ENCODE results near the gene ANKS1B. TPM values are rescaled to one million over a fixed set of nuclear protein-coding genes. Genes with fewer than 3 reads are reported as not detected.
"Not testable (repeated sequence)": the region's sequence is repeated elsewhere in the genome, so short reads cannot be mapped to it uniquely, and the experiment has no call there.

Gene ANKS1B
- total RNA-seq, 4 donors from 2014 or later, result 34.5 to 81.9 (median 71.1) TPM

DNA sequence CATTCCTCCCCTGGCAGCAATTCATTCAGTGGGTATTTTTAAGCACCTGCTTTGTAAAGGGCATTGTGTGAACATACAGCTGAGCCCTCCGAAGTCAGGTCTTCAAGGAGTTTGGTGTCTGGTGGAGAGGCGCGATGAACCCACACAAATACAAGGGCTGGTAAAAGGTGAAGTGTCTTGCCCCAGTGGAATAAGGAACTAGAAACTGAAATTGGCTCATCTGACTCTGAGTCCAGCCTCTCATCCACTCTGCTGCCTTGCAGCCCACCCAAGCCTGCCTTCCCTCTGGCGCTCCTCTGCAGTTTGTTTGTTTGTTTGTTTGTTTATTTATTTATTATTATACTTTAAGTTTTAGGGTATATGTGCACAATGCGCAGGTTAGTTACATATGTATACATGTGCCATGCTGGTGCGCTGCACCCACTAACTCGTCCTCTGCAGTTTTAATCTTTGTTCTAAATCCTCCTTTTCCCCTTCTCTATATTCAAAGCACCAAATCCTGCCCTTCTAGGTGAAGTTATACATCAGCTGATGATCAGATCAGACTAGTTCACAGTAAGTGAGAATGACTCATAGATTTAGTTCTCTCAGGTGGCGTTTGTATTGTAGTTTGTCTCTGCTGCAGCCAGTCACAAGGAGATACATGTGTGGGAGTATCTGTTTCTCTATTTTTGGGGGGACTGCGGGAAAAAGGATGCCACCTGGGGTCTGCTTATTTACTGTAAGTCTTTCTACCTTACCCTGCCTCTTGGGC lies 945.2 kb downstream of the ANKS1B start:
- no peak overlapping the region for H3K27ac ChIP-seq
- H3K4me3 ChIP-seq (replicated peaks in 1 of 3), result no peak overlapping the region
- no peaks in the 10 kb centered on the region for H3K4me1 ChIP-seq
- no peaks in the 10 kb centered on the region for H3K9me3 ChIP-seq
- DNase-seq, result no peak
- intact Hi-C loops (cut with DNase I), result loop anchor here (10.0 kb wide), 1 partner anchor 725 kb away; no protein-coding TSS in a partner anchor
- TF ChIP-seq, protein P1, sequence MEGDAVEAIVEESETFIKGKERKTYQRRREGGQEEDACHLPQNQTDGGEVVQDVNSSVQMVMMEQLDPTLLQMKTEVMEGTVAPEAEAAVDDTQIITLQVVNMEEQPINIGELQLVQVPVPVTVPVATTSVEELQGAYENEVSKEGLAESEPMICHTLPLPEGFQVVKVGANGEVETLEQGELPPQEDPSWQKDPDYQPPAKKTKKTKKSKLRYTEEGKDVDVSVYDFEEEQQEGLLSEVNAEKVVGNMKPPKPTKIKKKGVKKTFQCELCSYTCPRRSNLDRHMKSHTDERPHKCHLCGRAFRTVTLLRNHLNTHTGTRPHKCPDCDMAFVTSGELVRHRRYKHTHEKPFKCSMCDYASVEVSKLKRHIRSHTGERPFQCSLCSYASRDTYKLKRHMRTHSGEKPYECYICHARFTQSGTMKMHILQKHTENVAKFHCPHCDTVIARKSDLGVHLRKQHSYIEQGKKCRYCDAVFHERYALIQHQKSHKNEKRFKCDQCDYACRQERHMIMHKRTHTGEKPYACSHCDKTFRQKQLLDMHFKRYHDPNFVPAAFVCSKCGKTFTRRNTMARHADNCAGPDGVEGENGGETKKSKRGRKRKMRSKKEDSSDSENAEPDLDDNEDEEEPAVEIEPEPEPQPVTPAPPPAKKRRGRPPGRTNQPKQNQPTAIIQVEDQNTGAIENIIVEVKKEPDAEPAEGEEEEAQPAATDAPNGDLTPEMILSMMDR (IDR thresholded peaks at IDR 0.05), result no peak
- TF ChIP-seq POLR2A (IDR thresholded peaks at IDR 0.05), result no peak
- WGBS, 2 donors, result 94 to 95% methylated on average over 9 of the region's 9 CpGs
- no peaks in the 10 kb centered on the region for H3K36me3 ChIP-seq
- H3K27me3 ChIP-seq, result no peaks in the 10 kb centered on the region

GRCh38 chr12:99036566-99036965 lies 948.2 kb downstream of the ANKS1B start:
- no peaks in the 10 kb centered on the region for H3K9me3 ChIP-seq
- no peaks in the 10 kb centered on the region for H3K27me3 ChIP-seq
- H3K36me3 ChIP-seq, result no peaks in the 10 kb centered on the region
- H3K4me3 ChIP-seq (replicated peaks in 1 of 3), result no peak overlapping the region
- H3K4me1 ChIP-seq, result no peaks in the 10 kb centered on the region
- DNase-seq, result no peak
- no peak overlapping the region for H3K27ac ChIP-seq
- intact Hi-C loops (cut with DNase I), result no loop called here
- TF ChIP-seq, protein P1 (IDR thresholded peaks at IDR 0.05), result no peak
- no peak for TF ChIP-seq POLR2A (IDR thresholded peaks at IDR 0.05)

- Histone ChIP-seq H3K27ac (no peak overlapping the region), H3K4me3 (replicated peaks in 1 of 3) (no peak overlapping the region), H3K9me3 (no peaks in the 10 kb centered on the region), H3K4me1 (no peaks in the 10 kb centered on the region), H3K27me3 (no peaks in the 10 kb centered on the region), H3K36me3 (no peaks in the 10 kb centered on the region)
- intact Hi-C loops (cut with DNase I), result no loop called here
- WGBS, 2 donors, result 53 to 58% methylated on average over 5 of the region's 5 CpGs
- no peak for DNase-seq
- no peak for TF ChIP-seq POLR2A (IDR thresholded peaks at IDR 0.05)
- TF ChIP-seq, protein P1 (IDR thresholded peaks at IDR 0.05), result no peak
Observed at GRCh38 chr12:99035803-99036202, 948.9 kb downstream of the ANKS1B start.

DNA sequence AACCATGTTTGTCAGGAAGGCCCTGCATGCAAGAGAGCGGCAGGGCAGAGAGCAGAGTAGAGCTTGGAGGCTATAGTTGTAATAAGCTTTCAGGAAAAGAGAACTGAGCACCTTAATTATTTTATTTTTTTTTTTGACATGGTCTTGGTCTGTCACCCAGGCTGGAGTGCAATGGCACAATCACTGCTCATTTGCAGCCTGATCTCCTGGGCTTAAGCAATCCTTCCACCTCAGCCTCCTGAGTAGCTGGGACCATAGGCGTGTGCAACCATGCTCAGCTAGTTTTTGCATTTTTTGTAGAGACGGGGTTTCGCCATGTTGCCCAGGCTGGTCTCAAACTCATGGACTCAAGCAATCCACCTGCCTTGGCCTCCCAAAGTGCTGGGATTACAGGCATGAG lies 950.5 kb downstream of the ANKS1B start:
- H3K4me1 ChIP-seq, H3K27ac ChIP-seq: not testable (repeated sequence)
- WGBS, 2 donors, result 95 to 98% methylated on average over 4 of the region's 4 CpGs

GRCh38 chr12:99029511-99030271 lies 955.0 kb downstream of the ANKS1B start:
- TF ChIP-seq, protein P1 (IDR thresholded peaks at IDR 0.05), result no peak
- TF ChIP-seq POLR2A (IDR thresholded peaks at IDR 0.05), result no peak
- WGBS, 2 donors, result 60 to 69% methylated on average over 5 of the region's 5 CpGs

More for the DNA sequence above, 950.5 kb downstream of the ANKS1B start:
- intact Hi-C loops (cut with DNase I); H3K36me3 ChIP-seq; H3K4me3 ChIP-seq (replicated peaks in 1 of 3); H3K27me3 ChIP-seq; DNase-seq; H3K9me3 ChIP-seq: not testable (repeated sequence)

More at GRCh38 chr12:99029511-99030271, 955.0 kb downstream of the ANKS1B start:
- peak; percentile 30 to 63 for DNase-seq
- no peak overlapping the region for H3K27ac ChIP-seq
- H3K9me3 ChIP-seq, result no peaks in the 10 kb centered on the region
- H3K27me3 ChIP-seq, result no peaks in the 10 kb centered on the region
- H3K36me3 ChIP-seq, result no peaks in the 10 kb centered on the region
- intact Hi-C loops (cut with DNase I), result no loop called here
- H3K4me1 ChIP-seq, result no peaks in the 10 kb centered on the region
- H3K4me3 ChIP-seq (replicated peaks in 1 of 3), result no peak overlapping the region

All from thyroid gland (tissue), 4 donors.